Stimulated activated CD8-positive, alpha-beta memory T cell treated with anti-CD3 and anti-CD28 coated beads, Interleukin-15, amount 100 ng/mL, for 24 hours (primary cell): ENCODE data around the gene ANGPTL5.
"Not testable (repeated sequence)": the region's sequence is repeated elsewhere in the genome, so short reads cannot be mapped to it uniquely, and the experiment has no call there.

Experiments used
- DNase-seq: peaks from one replicate; pipeline ENCODE4 v3.0.0-alpha.2; 2020; ENCODE audit warnings: low read depth

ANGPTL5 gene

DNA sequence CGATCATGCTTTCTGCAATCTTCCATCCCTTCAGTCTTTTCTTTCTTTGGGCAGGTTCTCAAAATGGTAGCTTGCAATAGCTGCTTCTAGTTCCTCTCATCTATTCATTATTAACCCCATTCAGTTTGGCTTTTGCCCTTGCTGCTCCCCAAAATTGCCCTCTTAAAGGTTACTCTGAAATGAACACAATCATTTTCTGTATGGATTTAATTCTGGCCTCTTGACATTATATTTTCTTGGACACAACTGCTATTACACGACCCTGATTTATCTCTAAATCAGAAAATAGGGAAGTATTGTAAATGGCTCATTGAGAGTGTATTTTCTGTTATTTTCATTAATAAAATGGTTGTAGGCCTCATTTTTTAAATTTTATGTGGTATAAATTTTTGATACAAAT, at the start of gene ANGPTL5:
ANGPTL5 (minus strand) TSS at position 101 of the 400 bp plus-strand sequence. CDS start 8,613 bp downstream, outside the sequence.
- DNase-seq, result no peak

- DNase-seq, result not testable (repeated sequence)
Observed at GRCh38 chr11:101964200-101964599, 47.9 kb upstream of the ANGPTL5 start.

- DNase-seq, result no peak
Observed at GRCh38 chr11:101960231-101960630, 43.9 kb upstream of the ANGPTL5 start.

DNA sequence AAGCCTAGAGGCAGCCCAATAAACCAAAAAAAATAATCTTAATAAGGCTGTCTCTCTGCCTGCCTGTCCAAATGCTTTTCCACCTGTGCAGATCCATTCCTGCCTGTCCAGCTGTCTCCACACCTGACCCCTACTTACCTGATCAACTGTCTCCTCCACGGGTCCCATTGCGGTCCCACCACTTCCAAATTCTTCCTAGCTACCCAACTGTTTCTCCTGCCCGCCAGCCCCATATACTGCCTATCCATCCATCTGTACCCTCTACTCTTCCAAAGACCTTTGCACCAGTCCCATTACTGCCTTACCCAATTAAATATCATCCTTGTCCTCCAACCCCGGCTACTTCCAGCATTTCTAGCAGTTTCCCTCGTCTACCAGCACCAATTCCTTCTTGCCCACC, 39.4 kb upstream of the ANGPTL5 start:
- DNase-seq, result no peak

GRCh38 chr11:101955278-101955677, 39.0 kb upstream of the ANGPTL5 start:
- no peak for DNase-seq

DNA sequence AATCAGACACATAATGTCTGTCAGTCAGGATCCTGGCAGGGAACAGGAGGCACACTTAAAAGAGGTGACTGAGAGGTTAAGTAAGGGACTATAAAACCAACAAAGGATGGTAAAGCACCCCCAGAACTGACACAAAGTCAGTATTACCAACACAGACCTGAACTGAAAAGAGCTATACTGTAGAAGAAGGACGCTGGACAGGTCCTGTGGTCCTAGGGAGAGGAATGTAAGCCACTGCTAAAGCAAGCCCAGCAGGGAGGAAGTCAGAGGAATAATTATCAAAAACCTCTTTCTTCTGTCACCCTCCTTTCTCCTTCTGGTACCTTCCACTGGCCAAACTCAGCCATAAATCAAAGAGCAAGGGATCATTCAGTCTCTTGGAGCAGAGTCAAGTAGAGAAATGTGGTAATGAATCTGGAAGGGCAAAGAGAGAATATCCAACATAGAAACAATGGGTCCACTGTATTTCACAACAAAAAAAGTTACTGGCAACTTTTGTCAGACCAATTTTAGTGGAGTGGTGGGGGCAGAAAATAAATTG, 33.4 kb upstream of the ANGPTL5 start:
- DNase-seq, result no peak

- DNase-seq, result no peak
Observed at GRCh38 chr11:101945448-101945847, 29.1 kb upstream of the ANGPTL5 start.

DNA sequence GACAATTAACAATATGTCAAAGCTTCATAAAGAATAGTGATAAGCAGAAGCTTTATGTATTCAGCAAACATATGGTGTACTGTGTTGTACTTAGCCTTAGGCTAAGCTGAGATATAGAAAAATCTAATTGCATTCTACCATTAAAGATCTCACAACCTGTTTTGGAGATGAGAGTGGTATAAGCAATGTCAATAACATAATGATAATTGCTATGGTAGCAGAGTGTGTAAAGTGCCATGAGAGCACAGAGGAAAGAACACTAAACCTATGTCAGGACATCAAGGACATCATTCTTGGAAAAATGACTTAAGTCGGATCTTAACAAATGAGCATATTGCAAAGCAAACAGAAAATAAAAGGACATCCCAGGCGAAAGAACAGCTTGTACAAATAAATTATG, 28.6 kb upstream of the ANGPTL5 start:
- no peak for DNase-seq

DNA sequence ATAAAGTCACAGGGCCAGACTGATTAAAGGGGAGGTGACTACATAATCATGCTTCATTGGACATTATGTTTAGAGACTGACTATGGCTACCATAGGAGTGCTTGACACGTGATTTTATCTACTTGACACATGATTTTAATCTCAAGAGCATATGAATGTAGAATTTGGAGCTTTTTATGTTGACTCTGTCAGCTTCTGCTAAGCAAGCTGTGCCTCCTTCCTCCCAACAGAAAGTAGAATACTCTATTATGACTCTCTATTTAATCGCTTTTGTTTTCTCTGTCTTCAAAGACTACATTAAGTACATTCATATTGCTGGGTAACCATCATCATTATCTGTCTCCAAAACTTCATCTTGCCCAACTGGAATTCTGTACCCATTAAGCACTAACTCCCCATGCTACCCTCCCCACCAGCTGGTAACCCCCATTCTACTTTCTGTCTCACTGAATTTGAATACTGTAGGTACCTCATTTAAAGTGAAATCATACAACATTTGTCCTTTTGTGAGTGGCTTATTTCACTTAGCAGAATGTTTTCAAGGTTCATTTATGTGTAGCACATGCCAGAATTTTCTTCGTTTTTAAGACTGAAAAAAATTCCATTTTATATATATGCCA, 24.7 kb upstream of the ANGPTL5 start:
- no peak for DNase-seq

GRCh38 chr11:101931692-101932091, 15.4 kb upstream of the ANGPTL5 start:
- no peak for DNase-seq

- no peak for DNase-seq
Observed at GRCh38 chr11:101929294-101929915, 13.1 kb upstream of the ANGPTL5 start.

- DNase-seq, result no peak
Observed at GRCh38 chr11:101923554-101923953, 7.2 kb upstream of the ANGPTL5 start.

GRCh38 chr11:101920992-101921391, 4.7 kb upstream of the ANGPTL5 start:
- DNase-seq, result no peak

- DNase-seq, result no peak
Observed at GRCh38 chr11:101917226-101917625, 904 bp upstream of the ANGPTL5 start.

GRCh38 chr11:101915791-101916291, 481 bp downstream of the ANGPTL5 start:
- DNase-seq, result no peak

DNA sequence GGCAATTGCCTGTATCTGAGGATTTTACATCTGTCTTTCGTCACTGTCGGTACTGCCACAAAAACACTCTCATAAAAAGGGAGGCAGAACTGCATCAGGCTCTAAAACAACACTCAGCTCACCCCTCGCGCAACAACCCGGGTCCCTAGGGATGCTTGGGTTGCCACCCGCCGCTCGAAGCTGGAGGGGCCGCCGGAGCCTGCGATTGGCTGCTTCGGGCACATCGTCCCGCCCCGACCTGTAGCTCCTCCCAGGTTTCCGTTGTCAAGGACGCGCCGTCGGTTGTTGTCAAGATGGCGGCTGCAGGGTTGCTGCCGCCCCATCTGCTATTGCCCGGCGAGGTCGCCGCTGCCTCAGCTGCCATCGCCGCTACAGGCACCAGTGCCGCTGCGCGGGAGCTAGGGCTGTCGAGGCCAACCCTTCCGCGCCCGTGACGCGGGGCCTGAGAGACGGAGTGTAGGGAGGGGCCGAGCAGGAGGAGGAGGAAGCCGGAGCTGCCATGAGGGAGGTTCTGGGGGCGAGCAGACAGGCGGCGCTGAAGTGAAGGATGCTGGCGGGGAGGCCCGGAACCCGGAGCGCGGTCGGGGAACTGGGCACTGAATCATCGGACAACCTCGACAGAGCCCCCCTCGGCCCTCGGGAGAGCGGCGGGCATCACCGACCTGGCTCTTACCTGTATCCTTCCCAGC, 1.4 kb downstream of the ANGPTL5 start, which contains the start of gene CEP126:
CEP126 (plus strand) TSS at position 273 of the 689 bp plus-strand sequence; CDS start at position 548, 275 bp downstream.
- peak; percentile 80 for DNase-seq

DNA sequence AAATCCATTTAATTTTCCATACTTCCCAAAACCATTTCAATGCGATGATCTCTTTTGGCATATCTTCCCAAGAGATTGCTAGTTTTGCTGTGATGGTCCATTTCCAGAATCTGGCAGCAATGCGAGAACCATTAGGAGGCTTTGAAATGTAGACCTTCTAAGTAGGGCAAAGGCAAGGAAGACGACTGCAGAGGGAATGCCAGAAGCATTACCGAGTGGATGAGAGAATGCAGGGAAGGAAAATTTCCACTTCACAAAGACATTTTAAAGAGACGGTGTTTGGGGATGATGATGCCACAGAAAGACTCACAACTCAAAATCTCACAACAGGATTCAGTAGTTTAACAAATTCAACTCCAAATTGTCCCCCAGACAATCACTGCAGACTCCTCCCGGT, 2.0 kb downstream of the ANGPTL5 start:
- DNase-seq, result no peak

DNA sequence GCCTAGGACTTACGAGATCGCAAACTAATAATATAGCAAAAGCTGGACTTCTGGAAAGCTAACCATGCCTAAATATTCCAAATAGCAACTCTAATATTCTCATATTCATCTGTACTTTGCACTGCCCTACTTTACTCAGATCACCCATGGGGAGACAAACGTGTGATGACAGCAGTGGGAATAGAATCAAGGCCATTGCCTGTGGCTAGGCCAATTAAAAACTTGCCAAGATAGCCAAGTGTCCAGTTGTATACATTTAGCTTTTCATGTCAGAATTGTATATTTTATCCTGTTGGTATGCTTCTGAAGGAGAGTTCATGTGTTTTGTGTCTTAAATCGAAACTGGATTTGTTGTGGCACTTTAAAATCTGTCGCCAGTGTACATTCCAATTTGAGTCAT, 2.7 kb downstream of the ANGPTL5 start:
- DNase-seq, result no peak

- DNase-seq, result no peak
Observed at GRCh38 chr11:101912823-101913284, 3.5 kb downstream of the ANGPTL5 start.

DNA sequence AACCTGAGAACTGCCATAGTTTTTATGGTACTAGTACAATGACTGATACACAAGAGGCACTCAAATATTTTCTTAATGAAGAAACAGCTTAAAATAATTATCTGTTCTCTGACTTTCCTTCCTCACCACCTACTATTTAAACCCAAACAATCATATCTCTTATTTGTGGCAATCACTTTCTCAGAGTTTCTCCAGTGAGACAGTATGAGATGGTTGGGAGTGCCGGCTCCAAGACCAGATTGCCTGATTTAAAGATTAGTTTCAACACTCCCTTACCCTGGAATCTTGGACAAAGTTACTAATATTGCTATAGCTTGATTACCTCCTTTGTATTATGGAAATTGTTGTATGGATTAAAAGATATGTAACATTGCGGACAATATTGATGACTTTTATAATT, 7.2 kb downstream of the ANGPTL5 start:
- no peak for DNase-seq

DNA sequence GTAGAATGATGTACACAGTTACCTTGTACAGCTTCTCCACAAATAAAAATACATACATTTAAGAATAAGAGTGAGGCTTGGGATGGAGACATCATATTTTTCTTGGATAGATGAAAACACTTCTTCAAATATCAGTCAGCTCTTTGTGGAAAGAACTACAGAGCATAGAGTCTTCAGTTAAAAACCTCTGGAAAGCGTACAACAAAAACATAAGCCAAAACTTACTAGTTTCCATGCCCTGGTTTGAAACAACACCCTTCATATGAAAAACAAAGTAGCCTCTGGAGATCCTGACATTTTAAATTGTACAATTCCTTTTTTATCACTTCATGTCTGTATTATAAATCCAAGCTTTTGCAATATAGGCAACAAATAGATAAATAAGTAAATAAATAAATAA, 8.5 kb downstream of the ANGPTL5 start:
- DNase-seq, result no peak

GRCh38 chr11:101894505-101894904, 21.8 kb downstream of the ANGPTL5 start:
- DNase-seq, result no peak

DNA sequence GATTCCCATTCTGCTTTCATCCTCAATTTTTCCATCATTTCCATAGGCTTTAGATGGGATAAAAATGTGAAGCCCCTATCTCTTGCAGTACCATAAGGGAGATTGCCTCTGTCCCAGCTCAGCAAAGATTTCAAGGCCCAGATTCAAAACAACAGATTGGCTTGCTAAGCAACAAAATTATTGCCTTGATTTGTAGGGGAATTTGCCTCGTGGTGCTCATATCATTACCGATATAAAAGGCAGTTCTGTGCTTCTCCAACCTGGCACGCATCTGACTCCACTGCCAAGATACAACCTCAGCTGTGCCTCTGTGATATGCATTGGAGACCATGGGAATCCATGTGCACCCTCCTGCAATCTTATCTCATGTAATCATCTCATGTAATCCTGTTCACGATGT, 26.6 kb downstream of the ANGPTL5 start:
- DNase-seq, result no peak
